HEK293 (cell line): ENCODE measurements around the gene TRIM5.

Source experiments
- CTCF ChIP-seq: fragments of 450-650 bp; formaldehyde crosslinking; IDR thresholded peaks from 2 replicates; pipeline ENCODE4 v1.5.1; 2016; ENCODE audit warnings: missing biosample characterization, missing genetic modification characterization
- GLIS2 ChIP-seq: fragments of 450-650 bp; formaldehyde crosslinking; IDR thresholded peaks from 2 replicates; pipeline ENCODE4 v1.5.1; 2016; ENCODE audit warnings: missing biosample characterization, missing genetic modification characterization
- PBX3 ChIP-seq: sonication (generic); formaldehyde crosslinking; IDR thresholded peaks from 2 replicates; pipeline ENCODE4 v1.8.1; 2022; ENCODE audit warnings: mild to moderate bottlenecking, moderate library complexity, missing genetic modification reagents
- RBAK ChIP-seq: fragments of 450-650 bp; formaldehyde crosslinking; IDR thresholded peaks from 2 replicates; pipeline ENCODE4 v1.5.1; 2016; ENCODE audit warnings: missing biosample characterization, missing genetic modification characterization
- SETDB1 ChIP-seq: IDR thresholded peaks from one replicate; pipeline ENCODE4 v1.6.1; 2017; ENCODE audit warnings: mild to moderate bottlenecking, low read length, moderate library complexity, mixed read lengths; ENCODE audit not compliant: insufficient read length
- TF ChIP-seq, protein P1 (sequence below): IDR thresholded peaks from 2 replicates; pipeline ENCODE4 v1.6.1; 2011; ENCODE audit warnings: mild to moderate bottlenecking, low read depth, low read length, borderline replicate concordance

- TF ChIP-seq CTCF (tag by site-specific recombination) (no peak), RBAK (tag by site-specific recombination) (no peak), GLIS2 (tag by site-specific recombination) (no peak), PBX3 (no peak), SETDB1 (no peak)
- TF ChIP-seq, protein P1, sequence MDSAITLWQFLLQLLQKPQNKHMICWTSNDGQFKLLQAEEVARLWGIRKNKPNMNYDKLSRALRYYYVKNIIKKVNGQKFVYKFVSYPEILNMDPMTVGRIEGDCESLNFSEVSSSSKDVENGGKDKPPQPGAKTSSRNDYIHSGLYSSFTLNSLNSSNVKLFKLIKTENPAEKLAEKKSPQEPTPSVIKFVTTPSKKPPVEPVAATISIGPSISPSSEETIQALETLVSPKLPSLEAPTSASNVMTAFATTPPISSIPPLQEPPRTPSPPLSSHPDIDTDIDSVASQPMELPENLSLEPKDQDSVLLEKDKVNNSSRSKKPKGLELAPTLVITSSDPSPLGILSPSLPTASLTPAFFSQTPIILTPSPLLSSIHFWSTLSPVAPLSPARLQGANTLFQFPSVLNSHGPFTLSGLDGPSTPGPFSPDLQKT = no peak
Measured at GRCh38 chr11:5712507-5712906, 27.6 kb upstream of the TRIM5 start.
